Stomach smooth muscle (tissue), 2 donors: ENCODE results near the gene REEP3.
"Not testable (repeated sequence)": the region's sequence is repeated elsewhere in the genome, so short reads cannot be mapped to it uniquely, and the experiment has no call there.

Experiments
- H3K27ac ChIP-seq: one replicate; pipeline ENCODE4 v1.7.0; 2013; ENCODE audit warnings: mild to moderate bottlenecking, low read length, inconsistent platforms
- H3K27me3 ChIP-seq, 2 donors: one replicate each; pipeline ENCODE4 v1.7.0; 2013; ENCODE audit warnings: low read length in 2 of 2; ENCODE audit not compliant: insufficient read depth in 2 of 2, control insufficient read depth in 1 of 2
- H3K36me3 ChIP-seq, 2 donors: one replicate each; pipeline ENCODE4 v1.7.0; 2013; ENCODE audit warnings: low read length in 2 of 2; ENCODE audit not compliant: control insufficient read depth in 2 of 2, insufficient read depth in 2 of 2
- H3K4me1 ChIP-seq: one replicate; pipeline ENCODE4 v1.7.0; 2013; ENCODE audit warnings: low read length; ENCODE audit not compliant: control insufficient read depth, insufficient read depth
- H3K4me3 ChIP-seq, 2 donors: one replicate each; pipeline ENCODE4 v1.7.0; 2013; ENCODE audit warnings: low read length in 2 of 2
- H3K9ac ChIP-seq, 2 donors: one replicate each; pipeline ENCODE4 v1.7.0; 2013; ENCODE audit warnings: low read length in 2 of 2, mild to moderate bottlenecking in 1 of 2
- H3K9me3 ChIP-seq, 2 donors: one replicate each; pipeline ENCODE4 v1.7.0; 2013; ENCODE audit warnings: low read length in 2 of 2; ENCODE audit not compliant: control insufficient read depth in 2 of 2
- donor health status: healthy.
- donor health status: Pancreatic carcinoma.

REEP3 gene

DNA sequence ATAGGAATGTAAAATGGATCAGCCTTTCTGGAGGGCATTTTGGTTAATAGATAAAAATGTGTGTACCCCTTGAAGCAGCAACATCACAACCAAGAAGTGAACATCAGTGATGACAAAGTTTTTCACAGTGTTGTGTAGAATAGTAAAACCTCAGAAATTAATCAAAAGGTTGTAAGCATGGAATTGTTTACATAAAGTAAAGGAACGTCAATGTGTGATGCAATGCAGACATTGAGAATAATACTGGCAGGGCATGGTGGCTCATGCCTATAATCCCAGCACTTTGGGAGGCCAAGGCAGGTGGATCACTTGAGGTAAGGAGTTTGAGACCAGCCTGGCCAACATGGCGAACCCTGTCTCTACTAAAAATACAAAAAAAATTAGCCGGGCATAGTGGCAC, 43.5 kb downstream of the REEP3 start:
- not testable (repeated sequence) for H3K9ac ChIP-seq, H3K4me1 ChIP-seq, H3K36me3 ChIP-seq, H3K9me3 ChIP-seq, H3K4me3 ChIP-seq, H3K27ac ChIP-seq, H3K27me3 ChIP-seq

GRCh38 chr10:63573068-63573697, 52.0 kb downstream of the REEP3 start:
- Histone ChIP-seq H3K9me3 (no peaks in the 10 kb centered on the region), H3K27me3 (no peaks in the 10 kb centered on the region), H3K9ac (peak overlapping the region in 1 of 2 donors; percentile 3), H3K4me3 (peak overlapping the region in 1 of 2 donors; percentile 9), H3K36me3 (peaks cover 7 to 9% of the 10 kb centered on the region in 2 donors), H3K4me1 (peaks cover 9% of the 10 kb centered on the region), H3K27ac (peak overlapping the region; percentile 12)

DNA sequence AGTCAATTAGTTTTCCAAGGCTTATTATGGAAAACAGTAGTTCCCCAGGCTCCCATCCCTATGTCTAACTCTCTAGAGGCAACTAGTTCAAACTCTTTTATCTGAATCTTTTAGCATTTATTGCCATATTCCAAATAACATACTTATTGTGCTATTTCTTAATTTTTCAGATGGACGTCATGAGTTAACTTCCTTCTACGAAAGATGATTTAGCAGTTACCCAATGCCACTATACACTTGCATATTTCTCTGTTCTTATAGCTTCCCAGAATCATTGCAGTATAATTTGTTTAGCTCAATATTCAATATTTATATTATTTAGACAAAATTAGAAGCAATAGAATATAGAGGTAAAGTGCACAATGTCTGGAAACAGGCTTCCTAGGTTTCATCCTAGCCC, 52.8 kb downstream of the REEP3 start:
- Histone ChIP-seq H3K27me3 (no peaks in the 10 kb centered on the region), H3K4me3 (no peak overlapping the region), H3K9me3 (no peaks in the 10 kb centered on the region), H3K4me1 (peaks cover 9% of the 10 kb centered on the region), H3K9ac (no peak overlapping the region), H3K27ac (no peak overlapping the region), H3K36me3 (peaks cover 7 to 9% of the 10 kb centered on the region in 2 donors)

DNA sequence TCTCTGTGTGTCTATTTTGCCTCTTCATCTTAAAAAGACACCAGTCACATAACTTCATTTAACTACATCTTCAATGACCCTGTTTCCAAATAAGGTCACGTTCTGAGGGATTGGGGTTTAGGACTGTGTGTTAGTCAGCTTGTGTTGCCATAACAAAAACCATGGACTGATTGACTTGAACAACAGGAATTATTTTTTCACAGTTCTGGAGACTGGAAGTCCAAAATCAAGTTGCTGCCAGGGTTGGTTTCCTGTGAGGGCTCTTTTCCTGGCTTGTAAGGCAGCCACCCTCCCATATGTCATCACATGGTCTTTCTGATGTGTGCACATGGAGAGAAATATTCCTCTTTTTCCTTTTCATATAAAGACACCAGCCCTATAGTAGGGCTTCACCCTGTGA, 55.3 kb downstream of the REEP3 start:
- Histone ChIP-seq H3K4me1 (peaks cover 14% of the 10 kb centered on the region), H3K9me3 (no peaks in the 10 kb centered on the region), H3K9ac (no peak overlapping the region), H3K36me3 (peaks cover 0 to 7% of the 10 kb centered on the region in 2 donors), H3K4me3 (no peak overlapping the region), H3K27ac (peak overlapping the region; percentile 53), H3K27me3 (no peaks in the 10 kb centered on the region)

- H3K9ac ChIP-seq = no peak overlapping the region
- no peak overlapping the region for H3K4me3 ChIP-seq
- H3K36me3 ChIP-seq = peaks cover 0 to 7% of the 10 kb centered on the region in 2 donors
- H3K4me1 ChIP-seq = peaks cover 12% of the 10 kb centered on the region
- no peak overlapping the region for H3K27ac ChIP-seq
- H3K9me3 ChIP-seq = no peaks in the 10 kb centered on the region
- H3K27me3 ChIP-seq = no peaks in the 10 kb centered on the region
These were observed 57.3 kb downstream of the REEP3 start for GRCh38 chr10:63578501-63578900.

- Histone ChIP-seq H3K27me3 (no peaks in the 10 kb centered on the region), H3K9ac (no peak overlapping the region), H3K36me3 (peaks cover 0 to 7% of the 10 kb centered on the region in 2 donors), H3K9me3 (no peaks in the 10 kb centered on the region), H3K4me1 (peaks cover 18% of the 10 kb centered on the region), H3K4me3 (no peak overlapping the region), H3K27ac (no peak overlapping the region)
These were observed 58.3 kb downstream of the REEP3 start for GRCh38 chr10:63579371-63580014.

- Histone ChIP-seq H3K4me3 (no peak overlapping the region), H3K27ac (no peak overlapping the region), H3K9ac (no peak overlapping the region), H3K27me3 (no peaks in the 10 kb centered on the region), H3K4me1 (peaks cover 18% of the 10 kb centered on the region), H3K36me3 (no peaks in the 10 kb centered on the region), H3K9me3 (no peaks in the 10 kb centered on the region)
These were observed 61.5 kb downstream of the REEP3 start for GRCh38 chr10:63582690-63583089.

DNA sequence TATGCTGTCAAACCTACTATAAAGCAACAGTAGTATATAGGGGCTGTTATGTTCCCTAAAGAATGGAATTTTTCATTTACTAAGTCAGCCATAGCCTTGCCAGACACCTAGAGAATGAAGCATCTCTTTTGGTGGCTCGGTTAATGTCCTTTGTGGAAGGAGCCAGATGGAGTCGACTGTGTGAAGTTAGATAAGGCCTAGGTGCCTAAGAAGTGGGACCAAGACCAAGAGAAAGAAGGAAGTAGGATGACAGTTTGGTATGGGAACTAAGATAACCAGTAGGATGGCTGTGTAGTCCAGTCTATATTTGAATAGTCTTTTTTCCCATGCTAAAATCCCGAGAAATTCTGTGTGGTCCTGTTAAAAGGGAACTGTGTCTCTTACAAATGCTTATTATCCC, 62.2 kb downstream of the REEP3 start:
- H3K4me1 ChIP-seq = peaks cover 18% of the 10 kb centered on the region

DNA sequence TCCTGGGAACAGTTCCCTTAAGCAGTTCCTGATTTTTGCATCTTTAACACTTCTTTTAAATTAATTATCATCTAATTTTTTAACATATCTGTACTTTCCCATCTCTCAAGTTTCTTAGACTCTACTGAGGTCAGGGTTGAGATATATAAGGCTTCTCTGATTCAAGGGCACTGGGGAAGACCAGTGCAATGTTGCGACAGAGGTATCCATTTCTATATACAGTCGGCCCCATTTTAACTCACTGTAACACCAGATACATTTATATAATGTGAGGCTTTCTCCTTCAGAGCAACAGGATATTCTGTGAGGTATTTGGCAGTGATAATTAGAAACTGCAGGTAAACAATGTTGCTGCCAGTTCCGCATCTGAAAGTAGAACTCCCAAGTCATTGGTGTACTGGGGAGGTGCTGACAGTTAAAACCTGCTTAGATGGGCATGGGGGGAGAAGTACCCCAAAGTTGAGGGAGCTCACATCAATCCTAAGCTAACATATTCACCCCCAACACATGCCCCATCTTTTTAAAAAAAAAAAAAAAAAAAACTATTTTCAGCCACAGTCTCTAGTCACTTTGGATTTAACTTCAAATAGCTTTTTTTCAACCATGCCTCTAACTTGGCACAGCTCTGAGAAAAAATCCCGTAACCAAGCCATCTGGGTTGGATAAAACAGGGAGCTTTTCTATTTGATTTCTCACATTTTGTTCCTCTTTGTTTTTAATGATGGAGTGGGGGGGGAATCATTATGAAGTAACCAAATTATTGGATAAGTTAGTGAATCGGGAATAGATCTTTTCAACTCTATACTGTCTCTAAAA, 62.9 kb downstream of the REEP3 start:
- H3K4me3 ChIP-seq = no peak overlapping the region
- H3K4me1 ChIP-seq = peaks cover 18% of the 10 kb centered on the region
- H3K9ac ChIP-seq = no peak overlapping the region
- H3K27me3 ChIP-seq = no peaks in the 10 kb centered on the region
- H3K27ac ChIP-seq = no peak overlapping the region
- H3K36me3 ChIP-seq = no peaks in the 10 kb centered on the region
- H3K9me3 ChIP-seq = no peaks in the 10 kb centered on the region

More for the DNA sequence above, 62.2 kb downstream of the REEP3 start:
- no peaks in the 10 kb centered on the region for H3K9me3 ChIP-seq
- no peaks in the 10 kb centered on the region for H3K36me3 ChIP-seq
- no peak overlapping the region for H3K9ac ChIP-seq
- no peak overlapping the region for H3K4me3 ChIP-seq
- H3K27me3 ChIP-seq = no peaks in the 10 kb centered on the region
- H3K27ac ChIP-seq = no peak overlapping the region

DNA sequence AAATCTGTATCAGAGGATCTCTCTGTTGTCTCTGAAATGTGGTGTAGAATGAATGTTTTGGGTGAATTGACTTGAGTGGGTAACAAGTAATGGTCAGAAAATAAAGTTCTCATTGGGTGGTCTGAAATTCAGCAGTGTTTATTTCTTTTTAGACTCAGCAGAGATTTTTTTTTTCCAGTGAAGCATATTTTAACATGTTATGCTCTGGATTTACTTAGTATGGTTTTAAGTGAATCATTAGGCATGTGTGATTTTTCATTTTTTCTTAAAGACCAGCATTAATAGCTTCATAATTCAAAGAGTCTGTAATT, 63.5 kb downstream of the REEP3 start:
- Histone ChIP-seq H3K4me1 (peaks cover 14% of the 10 kb centered on the region), H3K27me3 (no peaks in the 10 kb centered on the region), H3K9ac (no peak overlapping the region), H3K4me3 (no peak overlapping the region), H3K27ac (no peak overlapping the region), H3K9me3 (no peaks in the 10 kb centered on the region), H3K36me3 (no peaks in the 10 kb centered on the region)

- Histone ChIP-seq H3K4me1 (peaks cover 13% of the 10 kb centered on the region), H3K27ac (no peak overlapping the region), H3K9me3 (no peaks in the 10 kb centered on the region), H3K9ac (no peak overlapping the region), H3K36me3 (no peaks in the 10 kb centered on the region), H3K4me3 (no peak overlapping the region), H3K27me3 (no peaks in the 10 kb centered on the region)
These were observed 63.8 kb downstream of the REEP3 start for GRCh38 chr10:63585041-63585440.
